ENCODE data around the gene ANKRD11.

ANKRD11 gene

DNA sequence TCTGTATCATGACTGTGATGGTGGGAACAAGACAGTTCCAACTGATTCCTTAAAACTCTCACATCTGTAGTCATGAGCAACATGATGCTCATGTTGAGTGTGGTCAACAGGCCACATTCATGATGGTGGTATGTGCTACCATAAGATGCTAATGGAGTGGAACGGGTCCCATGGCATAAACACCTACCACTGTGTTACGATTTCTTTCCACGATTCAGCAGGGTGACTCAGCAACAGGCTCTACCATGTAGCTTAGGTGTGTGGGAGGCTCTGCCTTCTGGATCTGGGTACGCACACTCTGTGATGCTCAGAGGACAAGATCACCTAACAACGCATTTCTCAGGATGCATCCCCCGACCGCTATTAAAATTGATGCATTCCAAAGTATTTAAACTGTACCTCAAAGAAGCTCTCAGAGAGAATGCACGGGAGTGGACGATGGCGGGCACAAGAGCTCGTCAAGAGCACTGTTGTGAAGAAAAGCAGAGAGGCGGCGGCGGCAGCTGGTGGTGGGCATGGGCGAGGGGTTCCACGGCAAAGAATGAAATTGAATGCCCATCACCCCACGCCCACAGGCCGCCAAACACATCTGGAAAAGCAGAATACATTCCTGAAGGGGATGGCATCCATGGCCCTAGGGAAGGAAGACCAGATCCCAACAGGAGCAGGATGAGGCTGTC lies 139.5 kb downstream of the ANKRD11 start:
- no peak overlapping the region for H3K4me3 ChIP-seq (ENCODE audit: low read depth, low read length)

DNA sequence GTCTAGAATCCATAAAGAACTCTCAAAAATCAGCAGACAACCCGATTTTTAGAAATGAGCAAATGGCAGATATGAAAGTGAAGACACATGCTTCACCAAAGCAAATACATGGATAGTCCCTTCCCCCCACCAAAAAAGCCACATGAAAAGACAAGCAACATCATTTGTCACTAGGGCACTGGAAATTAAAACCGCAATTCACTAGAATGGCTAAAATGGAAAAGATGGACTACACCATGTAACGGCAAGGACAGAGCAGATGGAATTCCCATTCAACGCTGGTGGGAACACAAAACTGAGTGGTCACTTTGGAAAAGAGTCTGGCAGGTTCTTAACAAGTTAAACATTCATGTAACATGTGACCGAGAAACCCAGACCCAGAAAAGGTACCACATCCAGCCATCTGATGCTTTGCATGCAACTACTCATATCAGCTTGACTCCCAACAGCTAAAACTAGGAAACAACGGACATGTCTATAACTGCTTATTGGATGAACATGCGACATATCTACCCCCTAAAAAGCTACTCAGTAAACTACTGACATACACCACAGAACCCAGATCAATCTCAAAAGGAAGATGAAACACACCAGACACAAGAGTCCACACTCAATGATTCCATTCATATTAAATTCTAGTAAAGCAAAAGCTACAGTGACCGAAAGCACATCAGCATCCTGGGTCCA lies 140.3 kb downstream of the ANKRD11 start:
- no peak for DNase-seq (ENCODE audit: low read depth)
- no peak overlapping the region for H3K4me3 ChIP-seq (ENCODE audit: low read depth, low read length)
- no peak for TF ChIP-seq CTCF (IDR thresholded peaks at IDR 0.05; ENCODE audit: insufficient read depth, low read depth, low read length, missing control alignments)

More for the DNA sequence above, 139.5 kb downstream of the ANKRD11 start:
- TF ChIP-seq CTCF (IDR thresholded peaks at IDR 0.05; ENCODE audit: insufficient read depth, low read depth, low read length, missing control alignments): no peak
- no peak for DNase-seq (ENCODE audit: low read depth)

DNA sequence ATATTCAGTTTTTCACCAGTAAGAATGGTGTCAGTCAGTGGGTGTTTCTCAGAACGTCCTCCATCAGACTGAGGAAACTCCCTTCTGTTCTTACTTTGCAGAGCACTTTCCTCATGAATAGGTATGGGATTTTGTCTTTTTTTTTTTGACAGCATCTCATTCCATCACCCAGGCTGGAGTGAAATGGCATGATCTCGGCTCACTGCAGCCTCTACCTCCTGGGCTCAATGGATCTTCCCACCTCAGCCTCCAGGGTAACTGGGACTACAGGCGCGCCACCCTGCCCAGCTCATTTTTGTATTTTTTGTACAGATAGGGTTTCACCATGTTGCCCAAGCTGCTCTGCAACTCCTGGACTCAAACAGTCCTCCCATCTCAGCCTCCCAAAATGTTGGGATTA lies 142.6 kb downstream of the ANKRD11 start:
- no peak overlapping the region for H3K4me3 ChIP-seq (ENCODE audit: low read depth, low read length)
- no peak for TF ChIP-seq CTCF (IDR thresholded peaks at IDR 0.05; ENCODE audit: insufficient read depth, low read depth, low read length, missing control alignments)
- no peak for DNase-seq (ENCODE audit: low read depth)

DNA sequence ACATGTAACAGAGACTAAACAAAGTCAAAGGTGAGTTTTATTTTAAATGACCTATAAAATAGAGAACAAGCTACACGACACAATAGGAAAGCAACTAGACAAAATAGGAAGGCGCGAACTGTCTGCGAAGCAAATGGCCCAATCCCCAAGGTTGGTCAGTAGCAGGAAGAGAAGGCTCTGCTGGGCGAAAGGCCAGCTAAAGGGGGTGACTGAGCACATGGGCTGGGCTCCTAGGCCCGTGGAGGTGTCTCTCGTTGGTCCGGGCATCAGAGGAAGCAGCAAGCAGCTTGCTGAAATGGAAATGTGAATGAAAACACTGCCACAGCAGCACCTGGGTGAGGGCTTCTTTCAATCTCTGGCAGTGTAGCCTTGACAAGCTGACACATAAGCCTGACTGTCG lies 143.5 kb downstream of the ANKRD11 start:
- DNase-seq (ENCODE audit: low read depth): no peak
- H3K4me3 ChIP-seq (ENCODE audit: low read depth, low read length): no peak overlapping the region
- TF ChIP-seq CTCF (IDR thresholded peaks at IDR 0.05; ENCODE audit: insufficient read depth, low read depth, low read length, missing control alignments): no peak

GRCh38 chr16:89345642-89346150 lies 144.7 kb downstream of the ANKRD11 start:
- TF ChIP-seq CTCF (IDR thresholded peaks at IDR 0.05; ENCODE audit: insufficient read depth, low read depth, low read length, missing control alignments): no peak
- H3K4me3 ChIP-seq (ENCODE audit: low read depth, low read length): no peak overlapping the region
- no peak for DNase-seq (ENCODE audit: low read depth)

- no peak for TF ChIP-seq CTCF (IDR thresholded peaks at IDR 0.05; ENCODE audit: insufficient read depth, low read depth, low read length, missing control alignments)
- no peak overlapping the region for H3K4me3 ChIP-seq (ENCODE audit: low read depth, low read length)
- DNase-seq (ENCODE audit: low read depth): no peak
Measured at GRCh38 chr16:89344846-89345611, 145.3 kb downstream of the ANKRD11 start.
